GM21423 (cell line): ENCODE data around the gene ZNF683.
"Not testable (repeated sequence)": the region's sequence is repeated elsewhere in the genome, so short reads cannot be mapped to it uniquely, and the experiment has no call there.

Experiments
- ATAC-seq: cut with Tn5 transposase; IDR thresholded peaks from one replicate; pipeline ENCODE4 v1.9.1; 2021; ENCODE audit warnings: mild to moderate bottlenecking, moderate library complexity; ENCODE audit not compliant: unreplicated experiment

Gene ZNF683

GRCh38 chr1:26338670-26339069 lies 33.9 kb downstream of the ZNF683 start:
- ATAC-seq: no peak

GRCh38 chr1:26337625-26338024 lies 34.9 kb downstream of the ZNF683 start:
- no peak for ATAC-seq

GRCh38 chr1:26337206-26337535 lies 35.4 kb downstream of the ZNF683 start:
- ATAC-seq: no peak

GRCh38 chr1:26336477-26337205 lies 35.9 kb downstream of the ZNF683 start:
- ATAC-seq: no peak

GRCh38 chr1:26335774-26336476 lies 36.6 kb downstream of the ZNF683 start:
- ATAC-seq: no peak

GRCh38 chr1:26333312-26333711 lies 39.2 kb downstream of the ZNF683 start:
- ATAC-seq: not testable (repeated sequence)

GRCh38 chr1:26330276-26330675 lies 42.3 kb downstream of the ZNF683 start:
- no peak for ATAC-seq

GRCh38 chr1:26329380-26329779 lies 43.2 kb downstream of the ZNF683 start:
- ATAC-seq: not testable (repeated sequence)

GRCh38 chr1:26328597-26328996 lies 44.0 kb downstream of the ZNF683 start:
- ATAC-seq: no peak

GRCh38 chr1:26327956-26328362 lies 44.6 kb downstream of the ZNF683 start:
- ATAC-seq: no peak

- ATAC-seq: no peak
Measured at GRCh38 chr1:26324550-26324949, 48.0 kb downstream of the ZNF683 start.

GRCh38 chr1:26323382-26323781 lies 49.2 kb downstream of the ZNF683 start:
- ATAC-seq: no peak

- ATAC-seq: no peak
Measured at GRCh38 chr1:26322042-26322331, 50.6 kb downstream of the ZNF683 start.

GRCh38 chr1:26321315-26322041 lies 51.1 kb downstream of the ZNF683 start:
- no peak for ATAC-seq

- no peak for ATAC-seq
Measured at GRCh38 chr1:26320896-26321295, 51.7 kb downstream of the ZNF683 start.

- no peak for ATAC-seq
Measured at GRCh38 chr1:26318338-26319064, 54.0 kb downstream of the ZNF683 start.

GRCh38 chr1:26317612-26318337 lies 54.8 kb downstream of the ZNF683 start, which contains the start of gene CD52:
TSS of gene CD52 (plus strand) at chr1:26317958. CDS start at chr1:26318018, 60 bp downstream.
- ATAC-seq: peak; percentile 36

- ATAC-seq: no peak
Measured at GRCh38 chr1:26317146-26317545, 55.4 kb downstream of the ZNF683 start.

- no peak for ATAC-seq
Measured at GRCh38 chr1:26315874-26316850, 56.4 kb downstream of the ZNF683 start.
